Sigmoid colon (tissue), 7 donors: Measurements from ENCODE around the gene SPATA17. TPM values are rescaled to one million over a fixed set of nuclear protein-coding genes. Genes with fewer than 3 reads are reported as not detected.

ENCODE experiments used
- DNase-seq: peaks from one replicate; pipeline ENCODE4 v3.0.0-alpha.2; 2019
- H3K27ac ChIP-seq, 4 donors: fragments of 200-600 bp; sonication (generic); one replicate each; pipeline ENCODE4 v1.5.1; 2016 to 2019; ENCODE audit warnings: mild to moderate bottlenecking in 1 of 4
- H3K27me3 ChIP-seq, 3 donors: fragments of 200-600 bp; sonication (generic); one replicate each; pipeline ENCODE4 v1.5.1; 2019; ENCODE audit warnings: mild to moderate bottlenecking in 1 of 3
- H3K36me3 ChIP-seq, 4 donors: fragments of 200-600 bp; sonication (generic); one replicate each; pipeline ENCODE4 v1.5.1; 2016 to 2019
- H3K4me1 ChIP-seq, 4 donors: fragments of 200-600 bp; sonication (generic); one replicate each; pipeline ENCODE4 v1.5.1; 2017 to 2019
- H3K4me3 ChIP-seq, 4 donors: fragments of 200-600 bp; sonication (generic); one replicate each; pipeline ENCODE4 v1.5.1; 2017 to 2019; ENCODE audit warnings: mild to moderate bottlenecking in 2 of 4, moderate library complexity in 1 of 4
- H3K9me3 ChIP-seq, 4 donors: fragments of 200-600 bp in 3 of 4; sonication (generic) in 3 of 4; one replicate each; pipeline versions ENCODE4 v1.5.1 to v1.6.1; 2013 to 2019
- CTCF ChIP-seq, 4 experiments: fragments of 450-650 bp in 3 of 4; fragments of 200-600 bp in 1 of 4; IDR thresholded peaks; one replicate each; pipeline ENCODE4 v1.5.1; 2016 to 2019; ENCODE audit warnings: antibody characterized with exemption in 4 of 4, mild to moderate bottlenecking in 3 of 4, moderate library complexity in 2 of 4
- EP300 ChIP-seq, 4 donors: sonication (generic); formaldehyde crosslinking; IDR thresholded peaks; one replicate each; pipeline ENCODE4 v1.6.1; 2017; ENCODE audit warnings: antibody characterized with exemption in 4 of 4
- POLR2A ChIP-seq, 2 donors: fragments of 450-650 bp; IDR thresholded peaks; one replicate each; pipeline ENCODE4 v1.6.1; 2016; ENCODE audit warnings: antibody characterized with exemption in 2 of 2, mild to moderate bottlenecking in 2 of 2, moderate library complexity in 2 of 2
- POLR2AphosphoS5 ChIP-seq, 4 donors: sonication (generic); formaldehyde crosslinking; IDR thresholded peaks; one replicate each; pipeline ENCODE4 v1.6.1; 2017; ENCODE audit warnings: antibody characterized with exemption in 4 of 4
- WGBS, 2 donors: extraction: QIAGEN DNeasy Blood & Tissue Kit; methylation state at CpG; one replicate each; pipeline ENCODE4 v1.1.7; 2013; 5-methylcytosine and 5-hydroxymethylcytosine counted together
- intact Hi-C: fragments of 100-400 bp; cut with DNase I; formaldehyde crosslinking; loops from one replicate; pipeline ENCODE4 v1.15.1; 2023
- polyA plus RNA-seq, 3 donors: library from polyadenylated mRNA; stranded (reverse); fragments of 200-250 nt; gene quantifications; one replicate each; pipeline ENCODE4 v1.2.3, GENCODE V29; 2013
- total RNA-seq, 4 donors: library from RNA; depleted of rRNA; stranded (reverse); fragments of >200 nt; gene quantifications; one replicate each; pipeline ENCODE4 v1.1.0, GENCODE V29; 2016
- donor health status: healthy with polysubstance abuse.
- donor health status: Bipolar disorder and iron deficiency.
- donor health status: healthy.

Gene SPATA17
- total and polyA plus RNA-seq, 7 donors: 0.41 to 1.1 (median 0.47) TPM; not detected in 4

DNA sequence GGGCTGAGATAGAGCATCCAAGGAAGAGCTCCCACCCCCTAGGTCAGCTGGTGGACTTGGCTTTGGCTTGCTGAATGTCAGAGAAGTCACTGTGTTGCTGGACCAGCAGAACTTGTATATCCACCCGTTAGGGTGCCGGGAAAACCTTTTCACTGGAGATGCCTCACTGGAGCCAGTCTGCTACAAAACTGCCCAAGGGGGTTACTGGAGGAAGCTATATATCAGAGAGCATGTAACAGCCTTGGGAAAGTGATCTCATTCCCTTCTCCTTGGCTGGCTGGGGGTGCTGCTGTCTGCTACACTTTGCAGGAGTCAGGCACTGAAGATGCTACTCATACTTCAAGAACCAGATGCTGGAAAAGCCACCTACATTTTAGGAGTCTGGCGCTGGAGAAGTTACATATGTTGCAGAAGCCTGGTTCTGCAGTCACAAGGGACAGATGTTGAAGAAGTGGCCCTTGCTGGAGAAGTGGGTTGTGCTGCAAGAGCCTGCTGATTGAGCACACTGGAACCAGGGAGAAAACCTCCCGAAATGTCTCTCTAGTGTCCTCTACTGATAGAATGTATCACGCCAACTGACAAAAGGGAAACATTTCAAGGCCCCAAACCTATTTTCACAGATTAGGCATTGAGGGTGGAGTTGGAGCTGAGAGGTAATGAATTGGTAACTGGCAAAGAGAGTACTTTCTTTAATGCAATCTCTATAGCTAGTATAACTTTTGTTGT, 250.6 kb downstream of the SPATA17 start:
- H3K27ac ChIP-seq: no peak overlapping the region
- H3K27me3 ChIP-seq: no peaks in the 10 kb centered on the region
- H3K4me3 ChIP-seq: no peak overlapping the region
- no peaks in the 10 kb centered on the region for H3K36me3 ChIP-seq
- DNase-seq: no peak
- TF ChIP-seq EP300 (IDR thresholded peaks at IDR 0.05): no peak
- TF ChIP-seq POLR2A (IDR thresholded peaks at IDR 0.05): no peak
- no peak for TF ChIP-seq POLR2AphosphoS5 (IDR thresholded peaks at IDR 0.05)
- no peak for TF ChIP-seq CTCF (IDR thresholded peaks at IDR 0.05)
- H3K4me1 ChIP-seq: no peaks in the 10 kb centered on the region
- H3K9me3 ChIP-seq: no peaks in the 10 kb centered on the region
- 80% methylated on average over 5 of the region's 5 CpGs for WGBS, 2 donors
- intact Hi-C loops: no loop called here

DNA sequence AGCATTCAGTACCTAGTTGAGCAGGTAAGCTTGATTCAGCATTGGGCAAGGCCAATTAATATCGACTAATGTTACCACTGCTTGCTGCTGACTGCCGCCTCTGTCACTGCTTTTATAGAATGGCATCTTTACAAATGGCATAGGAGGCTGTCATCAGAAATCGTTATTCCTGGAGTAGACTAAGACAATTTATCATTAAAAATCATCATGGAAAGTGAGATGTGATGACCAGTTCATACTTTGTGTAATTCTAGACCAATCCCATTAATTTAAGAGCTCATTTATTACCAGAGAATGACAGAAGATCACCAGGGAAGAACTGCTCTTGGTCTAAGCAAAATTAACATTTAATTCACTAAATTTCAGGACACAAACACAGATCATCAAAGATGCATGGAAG, 254.0 kb downstream of the SPATA17 start:
- 75 to 82% methylated on average over 3 of the region's 3 CpGs for WGBS, 2 donors
- Histone ChIP-seq H3K4me3 (no peak overlapping the region), H3K27ac (no peak overlapping the region), H3K9me3 (no peaks in the 10 kb centered on the region), H3K27me3 (no peaks in the 10 kb centered on the region), H3K36me3 (no peaks in the 10 kb centered on the region), H3K4me1 (no peaks in the 10 kb centered on the region)
- no peak for DNase-seq
- intact Hi-C loops: no loop called here
- TF ChIP-seq EP300 (IDR thresholded peaks at IDR 0.05) (no peak), CTCF (IDR thresholded peaks at IDR 0.05) (no peak), POLR2AphosphoS5 (IDR thresholded peaks at IDR 0.05) (no peak)

DNA sequence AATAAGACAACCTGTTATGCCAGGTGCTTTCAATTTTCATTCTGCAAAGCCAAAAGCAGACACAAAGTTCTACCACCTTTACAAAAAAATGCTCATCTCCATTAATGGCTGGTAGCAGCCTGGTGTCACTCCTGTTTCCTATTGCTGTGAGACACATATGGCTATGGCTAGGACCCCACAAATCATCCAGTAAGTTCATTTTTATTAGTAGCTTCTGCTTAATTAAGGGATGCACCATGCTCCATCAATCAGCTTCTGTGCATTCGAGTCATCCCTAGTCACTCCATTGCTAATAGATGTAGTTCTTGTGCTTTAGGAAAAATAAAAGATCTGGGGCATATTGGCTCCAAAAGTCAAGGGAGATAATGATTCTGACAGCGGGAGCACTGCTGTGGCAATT, 257.2 kb downstream of the SPATA17 start:
- no peak overlapping the region for H3K27ac ChIP-seq
- no peaks in the 10 kb centered on the region for H3K9me3 ChIP-seq
- TF ChIP-seq POLR2AphosphoS5 (IDR thresholded peaks at IDR 0.05): no peak
- no peak for TF ChIP-seq POLR2A (IDR thresholded peaks at IDR 0.05)
- no peak for DNase-seq
- H3K4me3 ChIP-seq: no peak overlapping the region
- H3K4me1 ChIP-seq: no peaks in the 10 kb centered on the region
- 81 to 84% methylated on average over 2 of the region's 2 CpGs for WGBS, 2 donors
- H3K27me3 ChIP-seq: no peaks in the 10 kb centered on the region
- intact Hi-C loops: no loop called here
- no peaks in the 10 kb centered on the region for H3K36me3 ChIP-seq

DNA sequence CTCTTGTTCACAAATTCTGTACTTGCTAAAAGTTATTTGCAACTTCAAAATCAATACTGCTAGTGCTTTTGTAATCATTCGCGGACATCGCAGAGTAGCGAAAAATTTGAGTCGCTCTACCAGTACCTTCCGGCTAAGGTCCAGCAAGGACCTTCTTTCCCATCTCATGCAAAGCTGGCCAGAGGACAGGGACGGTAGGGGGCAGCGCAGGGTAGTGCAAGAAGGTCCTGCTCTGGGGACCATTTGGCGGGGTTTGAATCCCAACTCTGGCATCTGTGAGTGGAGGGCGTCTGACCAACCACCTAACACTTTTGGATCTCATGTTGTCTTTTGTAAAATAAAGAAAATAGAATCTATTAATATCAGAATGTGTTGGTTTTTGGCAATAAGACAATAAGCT, 258.3 kb downstream of the SPATA17 start:
- Histone ChIP-seq H3K9me3 (no peaks in the 10 kb centered on the region), H3K27ac (no peak overlapping the region), H3K36me3 (no peaks in the 10 kb centered on the region), H3K27me3 (no peaks in the 10 kb centered on the region), H3K4me1 (no peaks in the 10 kb centered on the region), H3K4me3 (no peak overlapping the region)
- 63 to 67% methylated on average over 10 of the region's 10 CpGs for WGBS, 2 donors
- TF ChIP-seq POLR2AphosphoS5 (IDR thresholded peaks at IDR 0.05): no peak
- TF ChIP-seq CTCF (IDR thresholded peaks at IDR 0.05): no peak
- no peak for TF ChIP-seq POLR2A (IDR thresholded peaks at IDR 0.05)
- TF ChIP-seq EP300 (IDR thresholded peaks at IDR 0.05): no peak
- intact Hi-C loops: no loop called here
- DNase-seq: no peak

DNA sequence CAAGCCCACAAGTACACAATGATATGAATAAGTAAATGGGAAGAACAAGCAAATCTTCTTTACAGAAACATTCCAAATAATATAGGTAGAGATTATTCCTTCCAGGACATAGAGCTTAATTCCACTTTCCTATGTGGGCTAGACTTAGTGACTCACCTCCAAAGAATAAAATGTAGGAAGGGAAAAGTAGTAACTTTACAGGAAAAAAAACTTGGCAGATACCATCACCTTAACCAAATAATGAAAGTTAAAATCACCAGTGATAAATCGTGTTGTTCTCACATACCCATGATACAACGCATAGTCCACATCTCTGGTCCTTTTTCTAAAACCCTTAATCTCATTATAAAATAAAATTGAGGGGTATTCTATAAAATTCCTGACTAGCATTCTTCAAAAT, 260.8 kb downstream of the SPATA17 start:
- 75 to 88% methylated on average over 2 of the region's 2 CpGs for WGBS, 2 donors
- Histone ChIP-seq H3K27ac (no peak overlapping the region), H3K9me3 (no peaks in the 10 kb centered on the region), H3K4me1 (no peaks in the 10 kb centered on the region), H3K36me3 (no peaks in the 10 kb centered on the region), H3K27me3 (no peaks in the 10 kb centered on the region), H3K4me3 (no peak overlapping the region)
- DNase-seq: no peak
- intact Hi-C loops: no loop called here
- TF ChIP-seq EP300 (IDR thresholded peaks at IDR 0.05): no peak
- no peak for TF ChIP-seq CTCF (IDR thresholded peaks at IDR 0.05)
- no peak for TF ChIP-seq POLR2AphosphoS5 (IDR thresholded peaks at IDR 0.05)
- TF ChIP-seq POLR2A (IDR thresholded peaks at IDR 0.05): no peak
